Right renal pelvis (tissue), 4 donors: ENCODE results near the gene KDM5A. TPM values are rescaled to one million over a fixed set of nuclear protein-coding genes. Genes with fewer than 3 reads are reported as not detected.

ENCODE experiments used
- DNase-seq, 4 donors: peaks; one replicate each; pipeline ENCODE4 v3.0.0-alpha.2; 2013; ENCODE audit warnings: low read depth in 4 of 4, low spot score in 3 of 4, missing footprints in 1 of 4
- polyA plus RNA-seq, 4 donors: library from polyadenylated mRNA; unstranded; fragments of 120-200 nt; gene quantifications; one replicate each; pipeline ENCODE4 v1.2.1, GENCODE V29; 2013; ENCODE audit not compliant: insufficient read length in 4 of 4

Gene KDM5A
- polyA plus RNA-seq, 4 donors = 39.1 to 42.6 (median 42.4) TPM

- no peak for DNase-seq
These were observed 113.3 kb downstream of the KDM5A start for GRCh38 chr12:275812-276211.

DNA sequence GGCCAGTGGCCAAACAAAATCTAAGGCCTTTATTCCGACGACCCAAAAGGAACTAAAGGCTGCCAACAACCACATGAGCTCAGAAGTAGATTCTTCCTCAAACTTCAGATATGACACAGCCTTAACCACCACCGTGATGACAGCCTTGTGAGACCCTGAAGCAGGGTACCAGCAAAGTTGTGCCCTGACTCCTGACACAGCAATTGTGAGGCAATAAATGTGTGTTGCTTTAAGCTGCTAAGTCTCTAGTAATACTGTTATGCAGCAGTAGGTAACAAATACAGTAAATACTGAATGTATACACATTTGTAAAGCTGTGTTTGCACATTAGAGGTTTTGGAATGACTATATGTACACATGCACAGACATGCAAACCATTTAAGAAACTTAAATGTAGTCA lies 115.7 kb downstream of the KDM5A start:
- DNase-seq = no peak

DNA sequence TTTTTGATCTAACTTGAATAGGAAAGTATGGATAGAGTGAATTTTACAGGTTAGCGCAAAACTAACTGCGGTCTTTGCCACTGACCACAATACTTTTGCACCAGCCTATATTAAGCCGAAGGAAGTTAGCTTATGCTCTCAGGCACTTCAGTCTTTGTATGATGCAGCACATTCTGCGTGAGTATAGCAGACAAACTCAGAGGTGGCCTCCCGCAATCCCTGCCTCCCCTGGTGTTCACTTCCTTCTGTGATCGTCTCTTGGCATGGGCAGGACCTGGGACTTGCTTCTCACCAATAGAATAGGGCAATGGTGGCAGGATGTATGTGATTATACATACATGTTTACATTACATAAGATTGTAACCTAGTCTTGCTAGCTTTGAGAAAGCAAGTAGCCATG lies 116.2 kb downstream of the KDM5A start:
- DNase-seq = no peak

GRCh38 chr12:271161-271560 lies 118.0 kb downstream of the KDM5A start:
- DNase-seq = no peak

DNA sequence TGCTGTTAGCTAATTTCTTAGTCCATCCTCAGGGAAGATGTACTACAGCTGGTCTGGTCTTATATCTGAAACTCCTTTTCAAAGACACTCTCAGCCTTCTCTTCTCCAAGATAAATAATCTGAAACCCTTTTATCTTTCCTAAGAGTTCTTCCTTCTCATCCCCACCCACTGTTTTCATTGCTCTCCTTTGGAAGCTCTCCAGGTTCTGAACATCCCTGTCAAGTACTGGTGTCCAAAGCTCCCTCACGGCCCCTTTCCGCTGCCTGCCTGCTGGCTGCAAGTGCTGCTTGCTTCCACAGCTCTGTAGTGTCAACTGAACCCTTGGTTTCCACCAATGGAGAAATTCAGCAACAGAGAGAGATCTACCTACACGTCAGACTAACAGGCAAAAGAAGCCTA lies 119.9 kb downstream of the KDM5A start:
- DNase-seq = no peak

- DNase-seq = no peak
These were observed 120.7 kb downstream of the KDM5A start for GRCh38 chr12:268483-268840.

DNA sequence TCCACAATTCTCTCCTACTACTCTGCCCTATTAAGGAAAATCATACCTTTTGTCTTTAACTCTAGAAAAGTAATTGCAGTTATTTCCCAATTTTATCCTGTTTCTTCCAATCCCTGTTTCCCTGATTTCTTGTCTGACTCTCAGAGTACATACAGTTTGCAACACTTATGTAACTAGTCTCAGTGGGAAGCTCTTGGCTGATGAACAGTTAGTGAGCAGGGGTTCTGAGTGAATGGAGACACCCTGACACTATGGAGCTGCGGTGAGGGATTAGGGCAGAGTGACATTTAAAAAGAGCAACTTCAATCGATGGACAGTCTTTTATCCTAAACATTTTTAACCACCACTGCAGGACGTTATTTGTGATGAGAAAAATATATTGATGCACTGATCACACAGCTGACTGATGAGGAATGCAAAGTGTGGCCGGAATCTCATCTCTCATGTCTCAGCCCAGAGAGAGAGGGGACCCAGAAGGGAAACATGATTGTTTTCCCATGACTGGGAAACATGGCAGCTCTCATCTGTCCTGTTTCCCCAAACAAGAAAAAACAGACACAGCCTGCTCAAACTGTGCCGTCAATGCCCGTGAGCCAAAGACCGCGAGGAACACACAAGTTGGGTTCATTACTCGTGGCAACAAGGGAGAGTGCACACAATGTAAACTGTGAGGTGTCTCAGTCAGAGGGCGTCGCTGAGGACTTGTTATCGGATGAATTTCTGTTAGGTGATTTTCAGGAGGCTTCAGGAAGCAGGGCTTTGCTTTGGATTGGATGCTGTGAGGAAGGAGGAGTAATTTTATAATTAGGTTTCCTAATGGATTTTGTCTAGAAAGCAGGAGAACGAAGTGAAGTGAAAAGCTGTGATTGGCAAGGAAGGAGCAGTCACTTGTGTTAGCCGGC lies 121.3 kb downstream of the KDM5A start:
- DNase-seq = no peak

DNA sequence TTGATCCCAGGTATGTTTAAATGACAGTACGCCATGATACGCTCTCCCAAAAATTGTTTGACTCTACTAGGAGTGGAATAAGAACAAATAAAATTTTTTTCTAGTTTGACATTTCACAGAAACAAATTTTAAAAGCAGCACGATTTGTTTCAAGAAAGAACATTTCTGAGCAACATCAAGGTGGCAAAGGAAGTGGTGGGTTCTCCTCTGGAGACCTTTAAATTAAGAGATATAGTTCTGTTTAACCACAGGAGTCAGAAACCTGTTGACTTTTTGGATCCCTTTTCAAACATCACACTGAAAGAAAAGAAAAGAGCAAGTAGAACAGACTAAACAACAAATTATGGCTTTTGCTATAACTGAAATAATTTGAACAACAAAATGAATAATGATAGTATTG lies 124.0 kb downstream of the KDM5A start:
- no peak for DNase-seq

DNA sequence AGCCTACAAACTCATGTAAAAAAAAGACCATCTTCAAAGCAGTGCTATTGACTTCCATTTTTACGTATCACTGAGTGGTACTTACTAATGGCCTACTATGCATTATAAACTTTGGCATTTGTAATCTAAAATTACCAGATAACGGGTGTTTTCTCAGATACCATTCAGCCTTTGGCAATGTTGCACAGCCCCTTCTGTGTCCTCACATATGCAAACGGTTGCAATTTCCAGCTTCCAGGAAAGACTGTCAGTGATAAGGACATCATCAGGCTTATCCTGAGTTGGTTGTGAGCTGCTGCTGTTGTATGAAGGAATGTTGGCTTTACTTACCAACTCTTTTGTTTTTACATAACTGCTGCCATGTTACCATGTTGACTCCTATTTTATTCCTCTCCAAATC lies 124.9 kb downstream of the KDM5A start:
- no peak for DNase-seq

DNA sequence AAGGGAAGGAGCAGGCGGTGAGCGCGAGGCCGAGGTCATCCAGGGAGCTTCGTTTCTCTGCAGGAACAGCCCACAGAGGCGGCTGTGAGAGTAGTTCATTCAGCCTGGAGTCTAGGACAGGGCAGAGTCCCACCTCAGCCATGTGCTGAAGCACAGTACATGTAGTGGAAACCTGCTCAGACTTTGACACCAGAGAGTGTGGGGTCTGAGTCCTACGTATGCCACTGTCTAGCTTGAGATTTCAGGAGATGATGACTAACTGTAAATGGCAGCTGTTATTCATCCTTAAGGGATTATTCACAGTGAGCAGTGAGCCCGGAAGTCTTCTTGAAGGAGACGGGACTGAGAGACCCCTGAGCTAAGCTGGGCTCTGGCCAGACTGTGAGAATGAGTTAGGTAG lies 125.5 kb downstream of the KDM5A start:
- no peak for DNase-seq

- peak in 3 of 4 donors; percentile 58 to 75 (median 74) for DNase-seq
These were observed 126.3 kb downstream of the KDM5A start, which contains the start of gene SLC6A13 for GRCh38 chr12:262817-263216. Gene SLC6A13 (minus strand): TSS chr12:262836. CDS start chr12:260052, 2,784 bp downstream.

DNA sequence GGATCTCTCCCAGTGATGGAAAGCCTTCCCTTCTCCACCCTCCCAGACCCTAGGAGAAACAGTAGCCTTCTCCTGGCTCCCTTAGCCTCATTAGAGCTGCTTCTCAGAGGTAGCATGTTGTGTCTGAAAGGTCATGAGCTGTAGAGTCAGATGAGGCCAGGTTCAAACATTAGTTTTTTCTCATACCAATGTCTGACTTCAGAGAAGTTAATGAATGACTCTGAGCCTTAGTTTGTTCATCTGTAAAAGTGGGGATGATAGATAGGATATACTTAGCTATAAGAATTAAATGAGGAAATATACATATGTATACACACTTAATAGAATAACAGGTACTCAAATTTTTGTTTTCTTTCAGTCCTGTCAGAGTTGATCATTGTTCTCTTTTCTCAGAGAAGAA lies 127.0 kb downstream of the KDM5A start:
- DNase-seq = no peak

GRCh38 chr12:257521-258321 lies 131.4 kb downstream of the KDM5A start:
- DNase-seq = no peak

DNA sequence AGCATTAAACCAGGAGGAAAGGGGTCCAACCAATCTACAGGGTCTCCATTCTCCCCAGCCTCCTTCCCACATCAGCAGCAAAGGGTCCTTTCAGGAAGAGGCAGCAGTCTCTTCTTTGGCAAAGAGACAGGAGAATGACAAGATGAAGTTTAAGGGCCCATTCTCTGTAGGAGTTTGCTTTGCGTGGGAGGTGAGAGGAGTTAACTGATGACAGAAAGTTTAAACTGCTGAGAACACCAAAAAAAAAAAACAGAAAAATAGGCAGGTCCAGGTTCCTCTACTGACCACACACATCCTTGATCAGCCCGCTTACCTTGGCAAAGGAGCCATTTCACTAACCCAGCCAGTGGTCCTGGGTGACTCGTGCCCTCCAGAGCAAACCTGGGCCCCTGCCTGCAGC lies 132.2 kb downstream of the KDM5A start:
- DNase-seq = no peak

- no peak for DNase-seq
These were observed 132.9 kb downstream of the KDM5A start for GRCh38 chr12:256225-256624.

GRCh38 chr12:254912-255311 lies 134.2 kb downstream of the KDM5A start:
- DNase-seq = no peak

DNA sequence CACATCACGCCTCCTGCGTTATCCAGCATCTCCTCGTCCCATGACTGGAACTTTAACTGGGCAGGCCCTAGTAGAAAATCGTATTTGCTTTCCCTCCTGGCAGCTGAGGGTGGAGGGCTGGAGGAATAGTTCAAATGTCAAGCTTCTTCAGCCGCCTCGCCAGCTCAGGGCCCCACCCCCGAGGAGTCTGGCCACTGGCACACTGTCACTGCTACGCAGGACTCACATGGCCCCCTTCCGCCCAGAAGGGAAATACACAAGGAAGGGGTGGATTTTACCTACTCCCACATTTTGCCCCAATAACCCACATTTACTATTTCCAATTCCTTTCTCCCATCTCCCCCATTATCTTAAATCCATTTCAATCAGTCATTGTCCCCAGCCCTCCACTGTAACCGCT lies 135.1 kb downstream of the KDM5A start:
- DNase-seq = no peak

DNA sequence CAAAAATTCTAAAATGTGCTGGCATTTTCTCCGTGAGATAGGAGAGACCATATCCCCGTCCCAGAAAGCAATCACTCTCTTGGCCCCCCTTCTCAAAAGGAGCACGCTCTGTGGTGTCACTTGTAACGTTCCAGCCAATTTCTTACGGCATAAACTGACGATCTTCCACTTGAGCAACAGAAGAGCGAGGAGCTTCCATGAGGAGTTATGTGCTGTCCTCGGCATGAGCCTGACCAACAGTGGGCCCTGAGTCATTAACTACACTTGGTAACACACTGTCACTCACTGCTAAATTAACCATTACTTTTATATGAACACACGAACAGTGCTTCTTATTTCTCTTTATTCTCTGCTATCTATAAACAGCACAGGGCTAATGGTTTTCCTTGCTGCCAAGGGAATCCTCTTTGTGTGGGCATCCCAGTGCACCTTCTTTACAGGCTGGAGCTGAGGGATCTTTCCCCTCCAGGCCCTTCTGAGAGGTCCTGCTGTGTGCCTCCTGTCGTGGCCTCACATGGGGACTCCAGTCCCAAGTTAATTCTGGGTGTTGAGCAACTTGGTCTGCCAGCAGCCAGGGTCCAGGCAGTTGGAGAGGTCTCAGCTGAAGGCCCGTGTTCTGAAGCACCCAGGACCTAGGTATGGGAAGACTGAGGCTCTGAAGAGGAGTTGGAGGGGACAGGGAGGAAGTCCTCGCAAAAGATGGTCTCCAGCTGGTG lies 135.8 kb downstream of the KDM5A start:
- DNase-seq = no peak

- peak in 3 of 4 donors; percentile 72 to 77 (median 74) for DNase-seq
These were observed 136.5 kb downstream of the KDM5A start for GRCh38 chr12:252636-253035.

GRCh38 chr12:247271-247670 lies 141.8 kb downstream of the KDM5A start:
- no peak for DNase-seq

- DNase-seq = no peak
These were observed 145.7 kb downstream of the KDM5A start for GRCh38 chr12:243381-243780.
